Keratinocyte (primary cell): Measurements from ENCODE around the gene DHRSX. TPM values are rescaled to one million over a fixed set of nuclear protein-coding genes. Genes with fewer than 3 reads are reported as not detected.
"Not testable (repeated sequence)": the region's sequence is repeated elsewhere in the genome, so short reads cannot be mapped to it uniquely, and the experiment has no call there.

Source experiments
- DNase-seq: peaks from one replicate; pipeline ENCODE4 v3.0.0-alpha.2; 2011; ENCODE audit warnings: low read depth, missing footprints, low spot score
- FAIRE-seq: peaks from 2 replicates; lab custom pipeline; 2011; peaks lifted over from hg19 to GRCh38; lab: Jason Lieb, UNC
- H2AFZ ChIP-seq: 2 replicates; pipeline ENCODE4 v1.6.0; 2012; ENCODE audit warnings: low read length, control low read depth, inconsistent platforms; ENCODE audit not compliant: control insufficient read depth
- H3K27ac ChIP-seq: 2 replicates; pipeline ENCODE4 v1.5.1; 2011; ENCODE audit warnings: low read length; ENCODE audit not compliant: control insufficient read depth, insufficient read depth
- H3K27me3 ChIP-seq: 3 replicates; pipeline ENCODE4 v1.6.0; 2011; ENCODE audit warnings: low read length; ENCODE audit not compliant: control insufficient read depth, insufficient read depth; ENCODE audit errors: extremely low read depth
- H3K36me3 ChIP-seq, 2 experiments: 2 replicates in 1 of 2; 3 replicates in 1 of 2; pipeline ENCODE4 v1.5.1; 2011; ENCODE audit warnings: low read length in 2 of 2, mild to moderate bottlenecking in 1 of 2; ENCODE audit not compliant: control insufficient read depth in 2 of 2, insufficient read depth in 2 of 2; ENCODE audit errors: extremely low read depth in 1 of 2
- H3K4me1 ChIP-seq: 3 replicates; pipeline ENCODE4 v1.5.1; 2011; ENCODE audit warnings: low read length; ENCODE audit not compliant: control insufficient read depth, insufficient read depth; ENCODE audit errors: extremely low read depth
- H3K4me2 ChIP-seq: 3 replicates; pipeline ENCODE4 v1.6.0; 2011; ENCODE audit warnings: low read depth, low read length; ENCODE audit not compliant: control insufficient read depth, insufficient read depth; ENCODE audit errors: extremely low read depth
- H3K4me3 ChIP-seq, 3 experiments: fragments of 200-600 bp in 1 of 3; sonication (generic) in 1 of 3; 2 replicates in 2 of 3; 3 replicates in 1 of 3; pipeline ENCODE4 v1.5.1; 2011 to 2016; ENCODE audit warnings: low read length in 3 of 3, mild to moderate bottlenecking in 3 of 3, control low read depth in 2 of 3, inconsistent platforms in 1 of 3, low read depth in 1 of 3, mixed read lengths in 1 of 3, mixed run types in 1 of 3, moderate library complexity in 1 of 3; ENCODE audit not compliant: control insufficient read depth in 2 of 3, insufficient read depth in 2 of 3; ENCODE audit errors: extremely low read depth in 1 of 3
- H3K79me2 ChIP-seq: 2 replicates; pipeline ENCODE4 v1.6.0; 2012; ENCODE audit warnings: low read length; ENCODE audit not compliant: control insufficient read depth, insufficient read depth
- H3K9ac ChIP-seq: 3 replicates; pipeline ENCODE4 v1.6.0; 2011; ENCODE audit warnings: low read length; ENCODE audit not compliant: control insufficient read depth, insufficient read depth; ENCODE audit errors: extremely low read depth
- H3K9me1 ChIP-seq: 3 replicates; pipeline ENCODE4 v1.6.0; 2011; ENCODE audit warnings: low read length; ENCODE audit not compliant: control insufficient read depth, insufficient read depth; ENCODE audit errors: extremely low read depth
- H3K9me3 ChIP-seq: 2 replicates; pipeline ENCODE4 v1.5.1; 2012; ENCODE audit warnings: low read depth, low read length; ENCODE audit not compliant: control insufficient read depth
- H4K20me1 ChIP-seq: 3 replicates; pipeline ENCODE4 v1.6.0; 2011; ENCODE audit warnings: low read length; ENCODE audit not compliant: control insufficient read depth, insufficient read depth; ENCODE audit errors: extremely low read depth
- EZH2 ChIP-seq: IDR thresholded peaks from one replicate; pipeline ENCODE4 v1.6.1; 2012; ENCODE audit warnings: inconsistent platforms, mild to moderate bottlenecking, low read length, moderate library complexity
- dilution Hi-C: fragments of 300-500 bp; cut with MboI; formaldehyde crosslinking; loops from one replicate; pipeline ENCODE4 v1.7.0; 2020; ENCODE audit warnings: low sequenced_read_pairs; ENCODE audit not compliant: extremely low pct_ligation_motif_present
- polyA plus RNA-seq, 5 experiments: library from polyadenylated mRNA; depleted of rRNA in 3 of 5; stranded (reverse) in 3 of 5; stranded (forward) in 1 of 5; unstranded in 1 of 5; fragments of >200 nt; gene quantifications; 1 replicate in 1 of 5; 2 replicates in 3 of 5; 3 replicates in 1 of 5; pipeline versions ENCODE4 v1.2.1 to v1.2.3, GENCODE V29; 2011 to 2012; ENCODE audit warnings: missing spikeins in 2 of 5, low read depth in 1 of 5, low replicate concordance in 1 of 5
- TF ChIP-seq, protein P1 (sequence below), 3 experiments: IDR thresholded peaks in 1 of 3; conservative IDR thresholded peaks in 1 of 3; optimal IDR thresholded peaks in 1 of 3; 2 replicates in 2 of 3; 3 replicates in 1 of 3; pipeline versions ENCODE3 to v1.5.1; 2011; ENCODE audit warnings: low read length in 3 of 3, mild to moderate bottlenecking in 3 of 3, moderate library complexity in 2 of 3, control low read depth in 1 of 3, inconsistent platforms in 1 of 3; ENCODE audit not compliant: insufficient read depth in 2 of 3; ENCODE audit errors: extremely low read depth in 1 of 3

DHRSX gene
- polyA plus RNA-seq, 1 donor (not counting 4 experiments of a cell fraction or from before 2014, with no cell fraction given): 20.4 TPM

DNA sequence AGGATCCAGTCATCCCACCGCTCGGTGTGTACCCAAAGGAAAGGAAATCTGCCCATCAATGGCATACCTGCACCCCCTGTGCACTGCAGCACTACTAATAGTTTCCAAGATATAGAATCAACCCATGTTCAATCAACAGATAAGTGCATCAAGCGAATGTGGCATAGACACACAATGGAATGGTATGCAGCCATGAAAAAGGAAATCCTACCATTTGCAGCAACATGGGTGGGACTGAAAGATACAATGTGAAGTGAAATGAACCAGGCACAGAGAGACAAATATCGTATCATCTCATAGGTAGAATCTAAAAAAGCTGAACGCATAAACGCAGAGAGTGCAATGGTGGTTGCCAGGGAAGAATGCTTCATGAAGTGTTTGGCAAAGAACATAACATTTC, 42.5 kb downstream of the DHRSX start:
- dilution Hi-C loops: no loop called here
- Histone ChIP-seq H3K9me3 (no peaks in the 10 kb centered on the region), H3K4me1 (no peaks in the 10 kb centered on the region), H3K9ac (no peak overlapping the region), H3K4me3 (no peak overlapping the region), H3K9me1 (no peaks in the 10 kb centered on the region), H3K27me3 (no peaks in the 10 kb centered on the region), H4K20me1 (no peaks in the 10 kb centered on the region), H3K36me3 (no peaks in the 10 kb centered on the region), H3K79me2 (peaks cover 20% of the 10 kb centered on the region), H2AFZ (no peak overlapping the region), H3K4me2 (no peak overlapping the region), H3K27ac (no peak overlapping the region)
- DNase-seq (no peak), FAIRE-seq (no peak)
- TF ChIP-seq, protein P1, sequence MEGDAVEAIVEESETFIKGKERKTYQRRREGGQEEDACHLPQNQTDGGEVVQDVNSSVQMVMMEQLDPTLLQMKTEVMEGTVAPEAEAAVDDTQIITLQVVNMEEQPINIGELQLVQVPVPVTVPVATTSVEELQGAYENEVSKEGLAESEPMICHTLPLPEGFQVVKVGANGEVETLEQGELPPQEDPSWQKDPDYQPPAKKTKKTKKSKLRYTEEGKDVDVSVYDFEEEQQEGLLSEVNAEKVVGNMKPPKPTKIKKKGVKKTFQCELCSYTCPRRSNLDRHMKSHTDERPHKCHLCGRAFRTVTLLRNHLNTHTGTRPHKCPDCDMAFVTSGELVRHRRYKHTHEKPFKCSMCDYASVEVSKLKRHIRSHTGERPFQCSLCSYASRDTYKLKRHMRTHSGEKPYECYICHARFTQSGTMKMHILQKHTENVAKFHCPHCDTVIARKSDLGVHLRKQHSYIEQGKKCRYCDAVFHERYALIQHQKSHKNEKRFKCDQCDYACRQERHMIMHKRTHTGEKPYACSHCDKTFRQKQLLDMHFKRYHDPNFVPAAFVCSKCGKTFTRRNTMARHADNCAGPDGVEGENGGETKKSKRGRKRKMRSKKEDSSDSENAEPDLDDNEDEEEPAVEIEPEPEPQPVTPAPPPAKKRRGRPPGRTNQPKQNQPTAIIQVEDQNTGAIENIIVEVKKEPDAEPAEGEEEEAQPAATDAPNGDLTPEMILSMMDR (optimal IDR thresholded peaks at IDR 0.05 in 1 of 3, IDR thresholded peaks at IDR 0.05 in 1 of 3, conservative IDR thresholded peaks at IDR 0.05 in 1 of 3; ENCODE audit: extremely low read depth in 1 of 3, insufficient read depth in 2 of 3, low read length in 3 of 3): no peak
- TF ChIP-seq EZH2: no peak

- no peak for TF ChIP-seq EZH2
- no peaks in the 10 kb centered on the region for H3K4me1 ChIP-seq
- peaks cover 25% of the 10 kb centered on the region for H3K79me2 ChIP-seq
- H3K9me3 ChIP-seq: no peaks in the 10 kb centered on the region
- DNase-seq: no peak
- dilution Hi-C loops: no loop called here
- H3K4me2 ChIP-seq: no peak overlapping the region
- no peak overlapping the region for H3K9ac ChIP-seq
- H3K36me3 ChIP-seq: no peaks in the 10 kb centered on the region
- H3K9me1 ChIP-seq: no peaks in the 10 kb centered on the region
- H2AFZ ChIP-seq: no peak overlapping the region
- no peaks in the 10 kb centered on the region for H4K20me1 ChIP-seq
- FAIRE-seq: no peak
- H3K27me3 ChIP-seq: no peaks in the 10 kb centered on the region
- no peak overlapping the region for H3K4me3 ChIP-seq
- H3K27ac ChIP-seq: no peak overlapping the region
Measured at GRCh38 chrX:2457289-2458133, 43.3 kb downstream of the DHRSX start.

GRCh38 chrX:2456091-2456490, 44.7 kb downstream of the DHRSX start:
- FAIRE-seq, H3K27me3 ChIP-seq: not testable (repeated sequence)

DNA sequence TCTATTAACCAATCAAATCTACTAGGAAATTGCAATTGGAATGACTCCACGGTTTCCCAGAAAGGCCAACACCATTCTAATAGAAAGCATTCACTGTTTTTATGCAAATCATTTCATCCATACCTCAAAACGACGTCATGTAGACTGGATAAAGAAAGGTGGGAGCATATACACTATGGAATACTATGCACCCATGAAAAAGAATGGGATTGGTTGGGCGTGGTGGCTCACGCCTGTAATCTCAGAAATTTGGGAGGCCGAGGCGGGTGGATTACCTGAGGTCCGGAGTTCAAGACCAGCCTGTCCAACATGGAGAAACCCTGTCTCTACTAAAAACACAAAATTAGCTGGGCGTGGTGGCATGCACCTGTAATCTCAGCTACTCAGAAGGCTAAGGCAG, 46.2 kb downstream of the DHRSX start:
- H3K9me3 ChIP-seq, H3K27me3 ChIP-seq, DNase-seq, H2AFZ ChIP-seq, FAIRE-seq, H3K4me1 ChIP-seq, H3K27ac ChIP-seq, dilution Hi-C loops, H4K20me1 ChIP-seq, H3K9me1 ChIP-seq, H3K4me2 ChIP-seq, H3K36me3 ChIP-seq, H3K9ac ChIP-seq, H3K4me3 ChIP-seq: not testable (repeated sequence)
- H3K79me2 ChIP-seq: peaks cover 30% of the 10 kb centered on the region

More at GRCh38 chrX:2456091-2456490, 44.7 kb downstream of the DHRSX start:
- H2AFZ ChIP-seq, H3K4me2 ChIP-seq, H3K9me1 ChIP-seq, H3K36me3 ChIP-seq, H4K20me1 ChIP-seq, H3K27ac ChIP-seq, DNase-seq, H3K4me1 ChIP-seq, H3K9ac ChIP-seq, dilution Hi-C loops, H3K9me3 ChIP-seq, H3K4me3 ChIP-seq: not testable (repeated sequence)
- H3K79me2 ChIP-seq: peaks cover 30% of the 10 kb centered on the region
